NCI-H460 (cell line): ENCODE measurements around the gene ANKRD9. TPM values are rescaled to one million over a fixed set of nuclear protein-coding genes. Genes with fewer than 3 reads are reported as not detected.

Source experiments
- DNase-seq: peaks from one replicate; pipeline ENCODE4 v3.0.0-alpha.2; 2016; ENCODE audit warnings: low read depth; ENCODE audit errors: extremely low read depth
- small RNA-seq, 2 experiments: library from RNA; depleted of rRNA; stranded (forward); fragments of <200 nt; gene quantifications; one replicate each; pipeline ENCODE3, GENCODE V24; 2014
- total RNA-seq: library from RNA; depleted of rRNA; stranded (reverse); fragments of >200 nt; shearing (Covaris generic); gene quantifications from 2 replicates; pipeline ENCODE4 v1.2.3, GENCODE V29; 2014; rRNA removed

ANKRD9 gene
- total RNA-seq, 1 experiment from 2014 or later = 13.0 TPM

- DNase-seq = no peak
These were observed 27.8 kb downstream of the ANKRD9 start for GRCh38 chr14:102481791-102482238.

GRCh38 chr14:102481371-102481770, 28.2 kb downstream of the ANKRD9 start:
- no peak for DNase-seq

GRCh38 chr14:102479777-102480176, 29.8 kb downstream of the ANKRD9 start:
- DNase-seq = no peak

GRCh38 chr14:102479107-102479506, 30.5 kb downstream of the ANKRD9 start:
- no peak for DNase-seq

- no peak for DNase-seq
These were observed 34.6 kb downstream of the ANKRD9 start for GRCh38 chr14:102474934-102475333.

GRCh38 chr14:102473559-102473958, 36.0 kb downstream of the ANKRD9 start:
- no peak for DNase-seq

- no peak for DNase-seq
These were observed 36.8 kb downstream of the ANKRD9 start for GRCh38 chr14:102472791-102473150.

- DNase-seq = no peak
These were observed 37.4 kb downstream of the ANKRD9 start for GRCh38 chr14:102471921-102472790.

- DNase-seq = no peak
These were observed 40.3 kb downstream of the ANKRD9 start for GRCh38 chr14:102469261-102469660.

GRCh38 chr14:102464846-102465341, 44.7 kb downstream of the ANKRD9 start:
- no peak for DNase-seq

GRCh38 chr14:102464006-102464405, 45.6 kb downstream of the ANKRD9 start:
- DNase-seq = no peak

GRCh38 chr14:102462391-102462790, 47.2 kb downstream of the ANKRD9 start:
- no peak for DNase-seq

GRCh38 chr14:102461490-102462338, 47.9 kb downstream of the ANKRD9 start:
- no peak for DNase-seq

GRCh38 chr14:102457509-102457908, 52.1 kb downstream of the ANKRD9 start:
- DNase-seq = no peak

- no peak for DNase-seq
These were observed 54.9 kb downstream of the ANKRD9 start for GRCh38 chr14:102454711-102455110.

GRCh38 chr14:102452302-102452701, 57.3 kb downstream of the ANKRD9 start:
- no peak for DNase-seq

Small RNA genes within 50 kb of the gene (small RNA-seq; reads per million reads assigned to genes)
- 0 reads per million in 2 experiments for gene MIR4309

Other genes with a start within 250 kb of the ANKRD9 start
- gene MOK, start 204.6 kb downstream of the ANKRD9 start, total RNA-seq = 65.2 and 70.8 TPM in 2 replicates
- 14.8 and 15.0 TPM in 2 replicates for gene ZNF839, start 190.0 kb downstream of the ANKRD9 start, total RNA-seq
- gene CINP, start 146.9 kb downstream of the ANKRD9 start, total RNA-seq = 96.7 and 101 TPM in 2 replicates
- gene TECPR2, start 146.8 kb downstream of the ANKRD9 start, total RNA-seq = 2.3 and 3.2 TPM in 2 replicates
- 22.6 and 24.9 TPM in 2 replicates for gene RCOR1, start 82.9 kb upstream of the ANKRD9 start, total RNA-seq